ENCODE measurements around the gene SNX24.

- TF ChIP-seq CTCF (IDR thresholded peaks at IDR 0.05): no peak
- no peak for TF ChIP-seq EP300 (IDR thresholded peaks at IDR 0.05)
- TF ChIP-seq POLR2A (IDR thresholded peaks at IDR 0.05; ENCODE audit: low read depth): no peak
Measured at GRCh38 chr5:122978644-122979297, 133.4 kb downstream of the SNX24 start.

All from esophagus muscularis mucosa (tissue), 4 donors.